OCI-M2 (cell line): ENCODE data around the gene TMOD1.

Experiments
- DNase-seq: peaks from one replicate; lab custom pipeline; 2025; ENCODE audit not compliant: unreplicated experiment; lab: John Stamatoyannopoulos, UW

The TMOD1 gene

DNA sequence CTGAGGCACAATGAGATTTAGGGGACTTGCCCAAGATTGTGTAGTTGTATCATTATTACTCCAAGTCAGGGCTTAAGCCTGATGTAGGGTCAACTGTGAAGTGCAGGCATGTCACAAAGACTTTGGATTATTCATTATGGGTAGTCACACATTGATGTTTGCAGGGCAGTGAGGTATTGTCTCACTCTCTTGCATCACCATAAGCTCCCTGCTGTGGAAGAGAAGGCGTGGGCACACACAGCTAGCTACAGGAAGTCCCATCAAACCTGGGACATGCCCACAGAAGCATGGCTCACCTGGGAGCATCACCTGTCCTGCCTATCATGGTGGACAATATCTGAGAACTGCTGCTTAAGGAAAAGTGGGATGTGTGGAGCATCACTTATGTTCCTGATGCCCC is 42.1 kb downstream of the TMOD1 start:
- no peak for DNase-seq

GRCh38 chr9:97545486-97545885 is 44.0 kb downstream of the TMOD1 start:
- no peak for DNase-seq

- no peak for DNase-seq
Observed at GRCh38 chr9:97547098-97547829, 45.8 kb downstream of the TMOD1 start.

- no peak for DNase-seq
Observed at GRCh38 chr9:97548379-97548778, 46.9 kb downstream of the TMOD1 start.

GRCh38 chr9:97548819-97549540 is 47.5 kb downstream of the TMOD1 start:
- no peak for DNase-seq

DNA sequence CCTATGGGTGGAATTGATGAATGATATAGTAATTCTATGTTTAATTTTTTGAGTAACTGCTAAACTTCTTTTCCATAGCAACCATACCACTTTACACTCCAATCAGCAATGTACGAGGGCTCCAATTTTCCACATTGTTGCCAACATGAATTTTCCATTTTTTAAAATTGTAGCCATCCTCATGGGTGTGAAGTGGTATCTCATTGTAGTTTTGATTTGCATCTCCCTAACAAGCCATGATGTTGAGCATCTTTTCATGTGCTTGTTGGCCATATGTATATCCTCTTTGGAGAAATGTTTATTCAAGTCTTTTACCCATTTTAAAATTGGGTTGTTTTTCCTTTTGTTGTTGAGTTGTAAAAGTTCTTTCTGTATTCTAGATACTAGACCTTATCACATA is 48.9 kb downstream of the TMOD1 start:
- no peak for DNase-seq

DNA sequence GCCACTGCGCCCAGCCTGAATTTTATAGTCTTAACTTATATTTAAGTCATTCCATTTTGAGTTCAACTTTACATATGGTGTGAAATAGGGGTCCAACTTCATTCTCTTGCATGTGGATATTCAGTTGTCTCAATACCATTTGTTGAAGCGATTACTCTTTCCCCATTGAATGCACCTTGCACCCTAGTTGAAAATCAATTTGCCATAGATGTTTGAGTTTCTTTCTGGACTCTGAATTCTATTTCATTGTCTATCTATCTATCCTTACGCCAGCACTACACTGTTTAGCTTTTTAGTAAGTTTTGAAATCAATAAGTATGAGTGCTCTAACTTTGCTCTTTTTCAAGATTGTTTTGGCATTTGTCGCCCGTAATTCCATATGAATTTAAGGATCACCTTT is 49.8 kb downstream of the TMOD1 start:
- no peak for DNase-seq

DNA sequence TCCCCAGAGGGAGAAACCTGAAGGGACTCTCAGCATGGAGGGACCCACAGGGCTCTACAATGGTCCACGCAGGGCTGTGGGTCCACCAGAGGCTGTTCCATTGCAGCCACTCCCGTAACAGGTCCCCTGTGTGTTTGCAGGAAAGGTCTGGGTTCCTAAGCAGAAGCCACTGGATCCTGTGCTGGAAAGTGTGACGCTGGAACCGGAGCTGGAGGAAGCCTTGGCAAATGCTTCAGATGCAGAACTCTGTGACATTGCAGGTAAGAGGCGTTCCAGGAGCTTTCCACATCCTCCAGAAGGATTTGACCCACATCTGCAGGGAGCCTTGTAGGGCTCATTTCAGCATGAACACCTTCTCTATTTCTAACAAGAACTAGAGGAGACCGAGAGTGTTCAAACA is 51.7 kb downstream of the TMOD1 start:
- no peak for DNase-seq

DNA sequence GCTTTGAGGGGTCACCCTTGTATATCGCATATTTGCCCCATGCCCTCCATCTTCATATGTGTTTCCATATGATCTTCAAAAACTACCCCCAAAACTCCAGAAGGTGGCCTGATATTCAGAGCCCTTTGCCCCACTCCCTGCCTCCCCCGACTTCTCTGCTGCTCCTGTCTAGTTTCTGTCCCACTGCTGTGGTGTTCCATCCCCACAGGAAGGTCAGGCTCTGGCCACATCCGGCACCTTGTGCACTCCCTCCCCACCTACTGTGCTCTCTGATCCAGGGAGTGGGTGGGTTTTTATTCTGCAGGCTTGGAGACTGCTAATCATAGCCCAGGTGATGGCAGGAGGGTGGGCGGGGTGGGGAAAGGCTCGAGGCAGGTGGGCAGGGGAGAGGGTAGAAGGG is 52.4 kb downstream of the TMOD1 start:
- DNase-seq = no peak

- no peak for DNase-seq
Observed at GRCh38 chr9:97554566-97555075, 53.2 kb downstream of the TMOD1 start.

DNA sequence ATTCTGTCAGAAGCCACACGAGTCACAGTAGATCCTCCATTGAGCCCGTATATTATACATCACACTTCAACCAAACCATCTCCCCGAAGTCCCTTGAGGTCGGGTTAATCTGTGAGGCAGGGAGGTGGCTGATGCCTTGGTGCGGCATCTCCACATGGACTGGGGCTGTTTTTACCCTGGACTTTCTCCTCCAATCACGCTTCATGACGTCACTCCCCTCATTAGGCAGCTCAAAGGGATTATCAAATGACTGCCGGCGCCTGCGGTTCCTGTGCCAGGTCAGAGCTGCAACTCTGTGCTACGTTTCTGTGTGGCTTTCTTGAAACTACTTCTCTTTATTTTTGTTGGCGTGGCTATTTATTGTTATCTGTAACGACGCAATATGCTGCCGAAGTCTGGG is 53.7 kb downstream of the TMOD1 start:
- DNase-seq = no peak

- DNase-seq = no peak
Observed at GRCh38 chr9:97556036-97556720, 54.7 kb downstream of the TMOD1 start.

DNA sequence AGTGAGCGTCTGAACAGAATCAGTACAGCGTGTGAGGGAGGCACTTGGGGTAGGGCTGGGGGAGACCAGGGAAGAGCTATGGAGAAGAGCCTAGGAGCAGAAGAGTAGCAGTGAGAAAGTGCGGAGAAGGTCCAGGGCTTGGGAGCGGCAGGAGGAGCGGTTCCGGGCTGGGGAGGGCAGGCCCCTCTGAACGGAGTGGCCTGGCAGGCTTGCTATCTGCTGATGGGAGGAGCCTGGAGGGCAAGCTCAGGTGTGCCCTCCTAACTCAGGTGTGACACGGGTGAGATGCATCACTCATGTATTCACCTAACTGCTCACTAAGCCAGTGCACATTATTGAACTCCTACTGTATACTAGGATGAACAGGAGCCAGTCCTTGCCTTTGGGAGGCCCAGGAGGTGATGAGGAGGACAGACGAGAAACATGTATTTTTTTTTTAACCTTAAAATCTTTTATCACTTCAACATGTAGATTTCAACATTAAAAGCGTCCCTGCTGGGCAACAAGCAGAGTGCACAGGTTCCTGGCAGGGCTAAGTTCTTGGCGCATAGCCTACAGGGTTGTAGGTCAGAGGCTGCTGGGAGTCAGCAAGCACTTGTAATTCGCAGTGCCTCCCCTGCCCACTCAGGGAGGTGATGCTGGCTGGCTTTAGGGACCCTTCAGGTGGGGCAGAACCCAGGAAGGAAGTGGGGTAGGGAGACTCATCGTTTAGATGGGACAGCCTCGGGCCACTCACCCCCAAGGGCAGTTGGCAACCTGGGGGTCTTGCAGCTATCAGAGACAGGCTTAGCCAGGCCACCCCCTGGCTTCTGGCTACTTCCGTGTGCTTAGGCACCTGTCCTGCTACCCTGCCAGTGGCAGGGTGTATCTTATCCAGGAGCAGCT is 55.5 kb downstream of the TMOD1 start:
- no peak for DNase-seq

DNA sequence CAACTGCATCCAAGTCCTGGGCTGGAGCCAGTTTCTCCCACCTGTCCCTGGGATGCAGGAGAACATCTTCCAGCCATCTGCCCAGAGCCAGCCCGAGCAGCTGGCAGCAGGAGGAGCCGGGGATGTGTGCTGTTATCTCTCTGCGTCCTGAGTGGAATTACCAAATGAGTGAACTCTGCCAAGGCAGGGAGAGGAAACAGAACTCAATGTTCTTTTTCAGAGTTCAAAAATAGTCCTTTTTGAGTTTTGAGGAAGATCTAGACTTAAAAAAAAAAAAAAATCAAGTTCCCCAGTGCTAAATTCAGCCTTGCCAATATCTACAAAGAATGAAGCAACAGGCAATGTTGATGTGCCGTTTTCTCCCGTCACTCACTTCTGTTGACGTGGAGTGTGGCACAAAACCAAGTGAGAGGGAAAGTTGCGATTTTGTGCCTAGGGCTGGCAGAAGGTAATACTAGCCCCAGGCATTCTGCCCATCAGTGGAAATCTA is 56.2 kb downstream of the TMOD1 start:
- DNase-seq = no peak

DNA sequence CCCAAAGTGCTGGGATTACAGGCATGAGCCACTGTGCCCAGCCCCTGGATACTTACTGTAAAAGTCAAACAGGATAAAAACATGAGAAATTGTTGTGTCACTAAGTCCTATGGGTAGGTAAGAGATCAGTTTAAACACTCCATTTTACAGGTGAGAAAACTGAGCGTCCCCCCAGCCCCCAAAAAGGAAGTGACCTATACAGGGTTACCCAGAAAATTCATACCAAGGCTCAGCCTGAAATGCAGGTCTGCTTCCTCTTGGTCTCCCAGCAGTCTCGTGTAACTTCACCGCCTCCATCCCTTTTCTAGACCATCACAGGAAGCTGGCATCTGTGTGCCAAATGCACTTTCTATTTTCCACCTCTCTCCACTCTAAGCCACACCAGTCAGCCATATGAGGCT is 57.2 kb downstream of the TMOD1 start:
- no peak for DNase-seq

- DNase-seq = no peak
Observed at GRCh38 chr9:97559111-97559514, 57.6 kb downstream of the TMOD1 start.

DNA sequence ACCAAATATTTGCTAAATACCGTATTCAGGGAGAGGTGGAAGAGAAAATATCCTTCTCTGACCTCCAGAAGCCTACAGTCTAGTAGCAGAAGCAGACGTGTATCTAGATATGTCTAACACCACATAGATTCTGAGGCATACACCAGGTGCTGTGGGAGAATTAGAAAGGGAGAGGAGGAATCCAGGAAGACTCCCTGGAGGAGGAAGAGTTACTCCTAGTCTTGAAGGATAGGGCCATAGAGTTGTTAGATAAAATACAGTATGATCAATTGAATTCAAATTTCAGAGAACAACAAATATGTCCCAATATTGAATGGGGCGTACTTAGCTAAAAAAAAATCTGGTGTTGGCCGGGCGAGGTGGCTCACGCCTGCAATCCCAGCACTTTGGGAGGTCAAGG is 58.7 kb downstream of the TMOD1 start:
- DNase-seq = no peak

GRCh38 chr9:97560851-97561250 is 59.4 kb downstream of the TMOD1 start:
- no peak for DNase-seq

GRCh38 chr9:97561501-97561900 is 60.0 kb downstream of the TMOD1 start:
- no peak for DNase-seq

- no peak for DNase-seq
Observed at GRCh38 chr9:97562542-97562941, 61.1 kb downstream of the TMOD1 start.
